GM12878 (cell line): ENCODE measurements around the gene LRRC3. TPM values are rescaled to one million over a fixed set of nuclear protein-coding genes. Genes with fewer than 3 reads are reported as not detected.

Experiments
- ATAC-seq: fragments of 200-7000 bp; cut with Tn5 transposase; 3 replicates; pipeline ENCODE4 v1.9.1; 2020; ENCODE audit warnings: mild to moderate bottlenecking, moderate library complexity
- BruUV-seq: library from RNA; stranded (reverse); fragments of 400-500 nt; replicated peaks from 2 replicates; lab custom pipeline; 2021; lab: Mats Ljungman, UMichigan
- CTCF ChIA-PET: fragments of 300-600 bp; sonication (Branson Sonifier 250); formaldehyde crosslinking; extraction: SDS; loops from one replicate; lab custom pipeline; 2021; ENCODE audit warnings: inconsistent platforms; lab: Yijun Ruan, JAX
- POLR2A ChIA-PET: fragments of 350-600 bp; formaldehyde crosslinking; extraction: SDS; loops from one replicate; lab custom pipeline; 2021; ENCODE audit warnings: inconsistent platforms; lab: Charles Lee
- RAD21 ChIA-PET: fragments of 300-600 bp; sonication (Branson Sonifier 250); formaldehyde crosslinking; loops from one replicate; lab custom pipeline; 2023; ENCODE audit warnings: antibody characterized with exemption; ENCODE audit not compliant: unreplicated experiment; lab: Charles Lee
- SMC1A ChIA-PET: fragments of 300-600 bp; sonication (Branson Sonifier 250); formaldehyde crosslinking; loops from one replicate; lab custom pipeline; 2023; ENCODE audit not compliant: unreplicated experiment, uncharacterized antibody; lab: Charles Lee
- DNase-seq: peaks from one replicate; pipeline ENCODE4 v3.0.0-alpha.2; 2011; ENCODE audit warnings: low read depth, low spot score
- FAIRE-seq: peaks from 3 replicates; lab custom pipeline; 2011; peaks lifted over from hg19 to GRCh38; lab: Jason Lieb, UNC
- H2AFZ ChIP-seq: 2 replicates; pipeline ENCODE4 v1.6.0; 2011; ENCODE audit warnings: low read depth, low read length, control low read depth; ENCODE audit not compliant: control insufficient read depth
- H3K27ac ChIP-seq: 2 replicates; pipeline ENCODE4 v1.5.1; 2011; ENCODE audit warnings: control low read depth; ENCODE audit not compliant: control insufficient read depth, insufficient read depth
- H3K27me3 ChIP-seq, 2 experiments: replicated peaks in 1 of 2; 2 replicates each; pipeline versions ENCODE4 v1.6.0 to v1.6.1; 2011; ENCODE audit warnings: low read length in 1 of 2; ENCODE audit not compliant: control insufficient read depth in 2 of 2, insufficient read depth in 2 of 2
- H3K36me3 ChIP-seq, 2 experiments: 2 replicates each; pipeline ENCODE4 v1.5.1; 2011; ENCODE audit warnings: low read length in 1 of 2; ENCODE audit not compliant: control insufficient read depth in 2 of 2, insufficient read depth in 2 of 2
- H3K4me1 ChIP-seq: 2 replicates; pipeline ENCODE4 v1.6.1; 2011; ENCODE audit warnings: mild to moderate bottlenecking, low read length, moderate library complexity, mixed read lengths; ENCODE audit not compliant: control insufficient read depth, insufficient read depth
- H3K4me2 ChIP-seq: 2 replicates; pipeline ENCODE4 v1.6.0; 2011; ENCODE audit warnings: control low read depth; ENCODE audit not compliant: control insufficient read depth, insufficient read depth
- H3K4me3 ChIP-seq: fragments of 200-600 bp; sonication (generic); 2 replicates; pipeline ENCODE4 v1.5.1; 2016
- H3K79me2 ChIP-seq: 2 replicates; pipeline ENCODE4 v1.6.0; 2011; ENCODE audit warnings: low read length; ENCODE audit not compliant: control insufficient read depth, insufficient read depth
- H3K9ac ChIP-seq: 2 replicates; pipeline ENCODE4 v1.8.0; 2011; ENCODE audit warnings: low read length, control low read depth, mixed read lengths; ENCODE audit not compliant: control insufficient read depth, insufficient read depth
- H3K9me3 ChIP-seq: replicated peaks from 3 replicates; pipeline ENCODE4 v1.5.1; 2011; ENCODE audit warnings: mild to moderate bottlenecking, low read length; ENCODE audit not compliant: control insufficient read depth, insufficient read depth
- H4K20me1 ChIP-seq: 2 replicates; pipeline ENCODE4 v1.6.0; 2011; ENCODE audit not compliant: control insufficient read depth, insufficient read depth
- CEBPB ChIP-seq, 2 experiments: fragments of 150-350 bp in 1 of 2; IDR thresholded peaks; 2 replicates each; pipeline ENCODE4 v1.6.1; 2012 to 2014; ENCODE audit warnings: low read depth in 2 of 2, low read length in 2 of 2, borderline replicate concordance in 1 of 2, inconsistent platforms in 1 of 2
- IKZF1 ChIP-seq: fragments of 450-650 bp; conservative IDR thresholded peaks from 2 replicates; pipeline ENCODE4 v1.6.1; 2017; ENCODE audit warnings: antibody characterized with exemption, mild to moderate bottlenecking
- KAT2A ChIP-seq: conservative IDR thresholded peaks from 2 replicates; pipeline ENCODE4 v1.6.1; 2011; ENCODE audit warnings: low read depth, low read length; ENCODE audit not compliant: control insufficient read depth
- MXI1 ChIP-seq: fragments of 150-350 bp; IDR thresholded peaks from 2 replicates; pipeline ENCODE4 v1.6.1; 2011; ENCODE audit warnings: low read depth, mild to moderate bottlenecking, inconsistent platforms, low read length, improper control_type of control experiment
- STAT1 ChIP-seq: fragments of 450-650 bp; conservative IDR thresholded peaks from 2 replicates; pipeline ENCODE4 v1.6.1; 2014; ENCODE audit warnings: antibody characterized with exemption, mild to moderate bottlenecking
- TBL1XR1 ChIP-seq: IDR thresholded peaks from 2 replicates; pipeline ENCODE4 v1.6.1; 2012; ENCODE audit warnings: low read depth, low read length, improper control_type of control experiment
- ZBED1 ChIP-seq: IDR thresholded peaks from 2 replicates; pipeline ENCODE4 v1.6.1; 2016; ENCODE audit warnings: borderline replicate concordance
- ZBTB33 ChIP-seq: fragments of 450-650 bp; IDR thresholded peaks from 2 replicates; pipeline ENCODE4 v1.6.1; 2017; ENCODE audit warnings: mild to moderate bottlenecking
- ZSCAN29 ChIP-seq: fragments of 450-650 bp; IDR thresholded peaks from 2 replicates; pipeline ENCODE4 v1.6.1; 2017; ENCODE audit warnings: mild to moderate bottlenecking, moderate library complexity
- WGBS: methylation state at CpG from one replicate; pipeline ENCODE4 v1.1.6; 2016; ENCODE audit warnings: low lambda C conversion rate; ENCODE audit not compliant: insufficient replicate concordance, insufficient coverage; ENCODE audit errors: missing lambda C conversion rate; 5-methylcytosine and 5-hydroxymethylcytosine counted together
- in situ Hi-C: fragments of 300-500 bp; cut with MboI; formaldehyde crosslinking; loops from 9 replicates; pipeline ENCODE4 v1.14.3; 2018; ENCODE audit warnings: mixed read lengths
- intact Hi-C: fragments of 100-400 bp; cut with micrococcal nuclease; formaldehyde crosslinking; loops from one replicate; pipeline ENCODE4 v1.14.2; 2022; ENCODE audit not compliant: unreplicated experiment
- polyA plus RNA-seq, 11 experiments: library from polyadenylated mRNA; depleted of rRNA in 4 of 11; unstranded in 6 of 11; stranded (reverse) in 5 of 11; fragments of >200 nt; fragmentation: Nextera tagmentation in 4 of 11; fragmentation: Illumina TruSeq in 1 of 11; extraction: Ambion mirVana in 4 of 11; extraction: Trizol in 1 of 11; gene quantifications; 1 replicate in 1 of 11; 2 replicates in 10 of 11; pipeline versions ENCODE4 v1.2.1 to v1.2.3, GENCODE V29; 2011 to 2016; ENCODE audit warnings: inconsistent platforms in 2 of 11, missing spikeins in 2 of 11, low read depth in 1 of 11
- total RNA-seq, 4 experiments: library from RNA; depleted of rRNA in 3 of 4; stranded (reverse); fragments of >200 nt in 3 of 4; fragmentation: Illumina TruSeq in 1 of 4; extraction: Trizol in 1 of 4; gene quantifications; 2 replicates each; pipeline versions ENCODE4 v1.2.1 to v1.2.3, GENCODE V29; 2013 to 2021
- TF ChIP-seq, protein P1 (sequence below): fragments of 450-650 bp; IDR thresholded peaks from 2 replicates; pipeline ENCODE4 v1.6.1; 2018; ENCODE audit warnings: mild to moderate bottlenecking, low read depth, moderate library complexity; ENCODE audit not compliant: partially characterized antibody

LRRC3 gene
- total and polyA plus RNA-seq, 10 of the 15 experiments (the other 5 are each of a cell fraction or from before 2014, with no cell fraction given), result 0.02 to 0.31 (median 0.09) TPM; not detected in 1

- FAIRE-seq (no peak), ATAC-seq (no peak), DNase-seq (no peak)
- BruUV-seq, result no TSS peak
- Histone ChIP-seq H4K20me1 (no peaks in the 10 kb centered on the region), H3K9me3 (no peaks in the 10 kb centered on the region), H3K4me2 (no peak overlapping the region), H3K4me1 (no peaks in the 10 kb centered on the region), H2AFZ (no peak overlapping the region), H3K27me3 (no peaks in the 10 kb centered on the region; a peak in 1 of 4 replicates), H3K9ac (no peak overlapping the region), H3K79me2 (no peaks in the 10 kb centered on the region), H3K4me3 (no peak overlapping the region), H3K36me3 (no peaks in the 10 kb centered on the region), H3K27ac (no peak overlapping the region)
- 12% methylated on average over 9 of the region's 9 CpGs for WGBS
- in situ Hi-C loops (loop anchor here (5.0 kb wide), 1 partner anchor 284 kb away; no protein-coding TSS in a partner anchor), intact Hi-C loops (no loop called here)
- SMC1A ChIA-PET, result interaction anchor here (0.5 kb wide), 1 partner anchor 242 kb away, joined by 3 read pairs; no protein-coding TSS in a partner anchor
- CTCF ChIA-PET, result interaction anchor here (1.7 kb wide), 1 partner anchor 285 kb away, joined by 4 read pairs; no protein-coding TSS in a partner anchor
- TF ChIP-seq MXI1 (no peak), ZSCAN29 (no peak), CEBPB (IDR thresholded peaks at IDR 0.05; ENCODE audit: borderline replicate concordance in 1 of 2, low read depth in 2 of 2, low read length in 2 of 2) (no peak), ZBTB33 (no peak), IKZF1 (no peak), KAT2A (no peak), TBL1XR1 (no peak), ZBED1 (no peak), STAT1 (no peak)
- TF ChIP-seq, protein P1, sequence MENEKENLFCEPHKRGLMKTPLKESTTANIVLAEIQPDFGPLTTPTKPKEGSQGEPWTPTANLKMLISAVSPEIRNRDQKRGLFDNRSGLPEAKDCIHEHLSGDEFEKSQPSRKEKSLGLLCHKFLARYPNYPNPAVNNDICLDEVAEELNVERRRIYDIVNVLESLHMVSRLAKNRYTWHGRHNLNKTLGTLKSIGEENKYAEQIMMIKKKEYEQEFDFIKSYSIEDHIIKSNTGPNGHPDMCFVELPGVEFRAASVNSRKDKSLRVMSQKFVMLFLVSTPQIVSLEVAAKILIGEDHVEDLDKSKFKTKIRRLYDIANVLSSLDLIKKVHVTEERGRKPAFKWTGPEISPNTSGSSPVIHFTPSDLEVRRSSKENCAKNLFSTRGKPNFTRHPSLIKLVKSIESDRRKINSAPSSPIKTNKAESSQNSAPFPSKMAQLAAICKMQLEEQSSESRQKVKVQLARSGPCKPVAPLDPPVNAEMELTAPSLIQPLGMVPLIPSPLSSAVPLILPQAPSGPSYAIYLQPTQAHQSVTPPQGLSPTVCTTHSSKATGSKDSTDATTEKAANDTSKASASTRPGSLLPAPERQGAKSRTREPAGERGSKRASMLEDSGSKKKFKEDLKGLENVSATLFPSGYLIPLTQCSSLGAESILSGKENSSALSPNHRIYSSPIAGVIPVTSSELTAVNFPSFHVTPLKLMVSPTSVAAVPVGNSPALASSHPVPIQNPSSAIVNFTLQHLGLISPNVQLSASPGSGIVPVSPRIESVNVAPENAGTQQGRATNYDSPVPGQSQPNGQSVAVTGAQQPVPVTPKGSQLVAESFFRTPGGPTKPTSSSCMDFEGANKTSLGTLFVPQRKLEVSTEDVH, result no peak
- RAD21 ChIA-PET, result no interaction called here
- POLR2A ChIA-PET, result no interaction called here
Observed at GRCh38 chr21:44508426-44508710, 53.1 kb downstream of the LRRC3 start.
